ENCODE results near the gene MYO9B. TPM values are rescaled to one million over a fixed set of nuclear protein-coding genes. Genes with fewer than 3 reads are reported as not detected.

Gene MYO9B
- total RNA-seq, 3 donors from 2014 or later (not counting 1 experiment from before 2014, with no cell fraction given): 321 to 378 (median 365) TPM

DNA sequence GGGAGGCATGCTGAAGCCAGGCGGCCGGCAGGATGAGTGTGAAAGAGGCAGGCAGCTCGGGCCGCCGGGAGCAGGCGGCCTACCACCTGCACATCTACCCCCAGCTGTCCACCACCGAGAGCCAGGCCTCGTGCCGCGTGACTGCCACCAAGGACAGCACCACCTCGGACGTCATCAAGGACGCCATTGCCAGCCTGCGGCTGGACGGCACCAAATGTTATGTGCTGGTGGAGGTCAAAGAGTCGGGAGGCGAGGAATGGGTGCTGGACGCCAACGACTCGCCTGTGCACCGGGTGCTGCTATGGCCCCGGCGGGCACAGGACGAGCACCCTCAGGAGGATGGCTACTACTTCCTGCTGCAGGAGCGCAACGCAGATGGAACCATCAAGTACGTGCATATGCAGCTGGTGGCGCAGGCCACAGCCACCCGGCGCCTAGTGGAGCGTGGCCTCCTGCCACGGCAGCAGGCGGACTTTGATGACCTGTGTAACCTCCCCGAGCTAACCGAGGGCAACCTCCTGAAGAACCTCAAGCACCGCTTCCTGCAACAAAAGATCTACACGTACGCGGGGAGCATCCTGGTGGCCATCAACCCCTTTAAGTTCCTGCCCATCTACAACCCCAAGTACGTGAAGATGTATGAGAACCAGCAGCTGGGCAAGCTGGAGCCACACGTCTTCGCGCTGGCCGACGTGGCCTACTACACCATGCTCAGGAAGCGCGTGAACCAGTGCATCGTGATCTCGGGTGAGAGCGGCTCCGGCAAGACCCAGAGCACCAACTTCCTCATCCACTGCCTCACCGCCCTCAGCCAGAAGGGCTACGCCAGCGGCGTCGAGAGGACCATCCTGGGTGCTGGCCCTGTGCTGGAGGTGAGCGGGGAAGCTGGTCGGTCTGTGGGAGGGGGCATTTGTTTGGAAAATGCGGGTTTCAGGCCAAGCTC is 26.4 kb downstream of the MYO9B start:
- ATAC-seq: no peak

GRCh38 chr19:17103177-17103576 is 27.6 kb downstream of the MYO9B start:
- Mint-ChIP-seq H3K9me3 (peaks cover 0 to 2% of the 10 kb centered on the region in 2 donors), H3K4me3 (no peak overlapping the region), H3K4me1 (peaks cover 37 to 51% of the 10 kb centered on the region in 2 donors), H3K36me3 (no peaks in the 10 kb centered on the region), H3K27me3 (ENCODE audit: low read depth in 2 of 2) (no peaks in the 10 kb centered on the region), H3K27ac (peak overlapping the region in 1 of 2 donors; percentile 49)
- no peak overlapping the region for H3K27ac ChIP-seq (ENCODE audit: low read length)
- peaks cover 6% of the 10 kb centered on the region for H3K9me3 ChIP-seq (ENCODE audit: control insufficient read depth, insufficient read depth, low read length)
- no peaks in the 10 kb centered on the region for H3K27me3 ChIP-seq (ENCODE audit: control insufficient read depth, insufficient read depth, low read length)
- DNase-seq (peak in 1 of 2 donors; percentile 43), ATAC-seq (peak in 1 of 3 donors; percentile 30)
- intact Hi-C loops (cut with micrococcal nuclease): no loop called here
- no peak overlapping the region for H3K4me3 ChIP-seq (ENCODE audit: low read length)
- peaks cover 58% of the 10 kb centered on the region for H3K4me1 ChIP-seq (ENCODE audit: control insufficient read depth, insufficient read depth, low read length)
- WGBS (ENCODE audit: insufficient coverage): 86% methylated on average over 3 of the region's 3 CpGs
- peaks cover 54% of the 10 kb centered on the region for H3K36me3 ChIP-seq (ENCODE audit: control insufficient read depth, insufficient read depth, low read length)
- TF ChIP-seq CTCF (IDR thresholded peaks at IDR 0.05): peak; percentile 48

More for the DNA sequence above, 26.4 kb downstream of the MYO9B start:
- H3K27me3 ChIP-seq (ENCODE audit: control insufficient read depth, insufficient read depth, low read length): no peaks in the 10 kb centered on the region
- intact Hi-C loops (cut with micrococcal nuclease): no loop called here
- Mint-ChIP-seq H3K4me3 (no peak overlapping the region), H3K27ac (no peak overlapping the region), H3K4me1 (peaks cover 39 to 55% of the 10 kb centered on the region in 2 donors), H3K9me3 (peaks cover 0 to 2% of the 10 kb centered on the region in 2 donors), H3K27me3 (ENCODE audit: low read depth in 2 of 2) (no peaks in the 10 kb centered on the region), H3K36me3 (no peaks in the 10 kb centered on the region)
- H3K4me3 ChIP-seq (ENCODE audit: low read length): no peak overlapping the region
- H3K4me1 ChIP-seq (ENCODE audit: control insufficient read depth, insufficient read depth, low read length): peaks cover 52% of the 10 kb centered on the region
- 96% methylated on average over 59 of the region's 59 CpGs for WGBS (ENCODE audit: insufficient coverage)
- H3K36me3 ChIP-seq (ENCODE audit: control insufficient read depth, insufficient read depth, low read length): peaks cover 46% of the 10 kb centered on the region
- H3K9me3 ChIP-seq (ENCODE audit: control insufficient read depth, insufficient read depth, low read length): peaks cover 6% of the 10 kb centered on the region
- no peak overlapping the region for H3K27ac ChIP-seq (ENCODE audit: low read length)
- TF ChIP-seq CTCF (IDR thresholded peaks at IDR 0.05): no peak
- no peak for DNase-seq

DNA sequence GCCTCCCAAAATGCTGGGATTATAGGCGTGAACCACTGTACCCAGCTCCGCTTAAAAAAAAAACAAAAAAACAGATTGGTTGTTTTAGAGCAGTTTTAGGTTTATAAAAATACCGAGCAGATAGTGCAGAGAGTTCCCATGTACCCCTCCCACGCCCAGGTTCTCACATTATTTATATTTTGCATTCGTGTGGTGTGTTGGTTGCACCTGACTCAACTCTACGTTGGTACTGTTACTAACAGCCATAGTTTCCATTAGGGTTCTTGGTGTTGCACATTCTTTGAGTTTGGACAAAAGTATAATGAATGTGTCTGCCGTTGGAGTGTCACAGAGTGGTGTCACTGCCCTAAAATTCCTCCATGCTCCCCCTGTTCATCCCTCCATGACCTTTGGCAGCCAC is 29.1 kb downstream of the MYO9B start:
- ATAC-seq: no peak
- no peak overlapping the region for H3K27ac Mint-ChIP-seq
- DNase-seq: no peak
- H3K4me3 Mint-ChIP-seq: no peak overlapping the region
- H3K4me1 Mint-ChIP-seq: peaks cover 30 to 46% of the 10 kb centered on the region in 2 donors
- no peak overlapping the region for H3K27ac ChIP-seq (ENCODE audit: low read length)
- H3K27me3 ChIP-seq (ENCODE audit: control insufficient read depth, insufficient read depth, low read length): no peaks in the 10 kb centered on the region
- H3K9me3 Mint-ChIP-seq: peaks cover 0 to 2% of the 10 kb centered on the region in 2 donors
- no peak overlapping the region for H3K4me3 ChIP-seq (ENCODE audit: low read length)
- H3K36me3 Mint-ChIP-seq: no peaks in the 10 kb centered on the region
- H3K36me3 ChIP-seq (ENCODE audit: control insufficient read depth, insufficient read depth, low read length): peaks cover 55% of the 10 kb centered on the region
- TF ChIP-seq CTCF (IDR thresholded peaks at IDR 0.05): no peak
- H3K4me1 ChIP-seq (ENCODE audit: control insufficient read depth, insufficient read depth, low read length): peaks cover 70% of the 10 kb centered on the region
- peaks cover 6% of the 10 kb centered on the region for H3K9me3 ChIP-seq (ENCODE audit: control insufficient read depth, insufficient read depth, low read length)
- 92% methylated on average over 7 of the region's 7 CpGs for WGBS (ENCODE audit: insufficient coverage)
- H3K27me3 Mint-ChIP-seq (ENCODE audit: low read depth in 2 of 2): no peaks in the 10 kb centered on the region
- intact Hi-C loops (cut with micrococcal nuclease): no loop called here
